Right cardiac atrium (tissue), 5 donors: ENCODE results near the gene TSSK3. TPM values are rescaled to one million over a fixed set of nuclear protein-coding genes. Genes with fewer than 3 reads are reported as not detected.
A peak's percentile ranks its signal among the peaks of the same experiment; 100 is the strongest.

Experiments
- ATAC-seq, 2 donors: fragments of 200-7000 bp; cut with Tn5 transposase; one replicate each; pipeline versions ENCODE4 v1.8.0 to v1.9.1; 2020; ENCODE audit warnings: moderate library complexity in 2 of 2, mild to moderate bottlenecking in 1 of 2
- DNase-seq, 3 donors: peaks; one replicate each; pipeline ENCODE4 v3.0.0-alpha.2; 2020
- H3K27ac ChIP-seq: one replicate; pipeline ENCODE4 v1.5.1; 2013; ENCODE audit warnings: mild to moderate bottlenecking, low read length, control low read depth, moderate library complexity
- H3K27me3 ChIP-seq: one replicate; pipeline ENCODE4 v1.6.1; 2013; ENCODE audit not compliant: control insufficient read depth, insufficient read depth
- H3K4me1 ChIP-seq: one replicate; pipeline ENCODE4 v1.6.1; 2013; ENCODE audit warnings: low read length; ENCODE audit not compliant: control insufficient read depth, insufficient read depth
- H3K4me3 ChIP-seq: one replicate; pipeline ENCODE4 v1.5.1; 2013; ENCODE audit warnings: low read length, control low read depth
- H3K9me3 ChIP-seq: one replicate; pipeline ENCODE4 v1.6.1; 2013; ENCODE audit warnings: low read length; ENCODE audit not compliant: control insufficient read depth
- WGBS: extraction: QIAGEN DNeasy Blood & Tissue Kit; methylation state at CpG from one replicate; pipeline ENCODE4 v1.1.7; 2013; 5-methylcytosine and 5-hydroxymethylcytosine counted together
- intact Hi-C, 4 donors: fragments of 100-400 bp; cut with DNase I; formaldehyde crosslinking; loops; one replicate each; pipeline versions ENCODE4 v1.11.0 to v1.14.0; 2022 to 2023
- polyA plus RNA-seq: library from polyadenylated mRNA; stranded (reverse); fragments of 200-250 nt; gene quantifications from one replicate; pipeline ENCODE4 v1.2.3, GENCODE V29; 2013
- total RNA-seq, 4 donors: library from RNA; stranded (reverse); fragmentation: NEBNext Ultra II Directional; extraction: Animal tissue kit (Norgen Biotek cat#: 25700); gene quantifications; one replicate each; pipeline ENCODE4 v1.2.1, GENCODE V29; 2021
- donor health status: healthy with polysubstance abuse.
- donor health status: DM: no; HTN: yes; CAD: no.
- donor health status: DM: no; HTN: no; CAD: no.
- donor health status: DM: no; HTN: yes; CAD: no; lungs with severe emphysema.
- donor health status: DM: yes; HTN: yes; CAD: no.

The TSSK3 gene
- total and polyA plus RNA-seq, 5 donors: 1.1 to 2.7 (median 1.5) TPM

DNA sequence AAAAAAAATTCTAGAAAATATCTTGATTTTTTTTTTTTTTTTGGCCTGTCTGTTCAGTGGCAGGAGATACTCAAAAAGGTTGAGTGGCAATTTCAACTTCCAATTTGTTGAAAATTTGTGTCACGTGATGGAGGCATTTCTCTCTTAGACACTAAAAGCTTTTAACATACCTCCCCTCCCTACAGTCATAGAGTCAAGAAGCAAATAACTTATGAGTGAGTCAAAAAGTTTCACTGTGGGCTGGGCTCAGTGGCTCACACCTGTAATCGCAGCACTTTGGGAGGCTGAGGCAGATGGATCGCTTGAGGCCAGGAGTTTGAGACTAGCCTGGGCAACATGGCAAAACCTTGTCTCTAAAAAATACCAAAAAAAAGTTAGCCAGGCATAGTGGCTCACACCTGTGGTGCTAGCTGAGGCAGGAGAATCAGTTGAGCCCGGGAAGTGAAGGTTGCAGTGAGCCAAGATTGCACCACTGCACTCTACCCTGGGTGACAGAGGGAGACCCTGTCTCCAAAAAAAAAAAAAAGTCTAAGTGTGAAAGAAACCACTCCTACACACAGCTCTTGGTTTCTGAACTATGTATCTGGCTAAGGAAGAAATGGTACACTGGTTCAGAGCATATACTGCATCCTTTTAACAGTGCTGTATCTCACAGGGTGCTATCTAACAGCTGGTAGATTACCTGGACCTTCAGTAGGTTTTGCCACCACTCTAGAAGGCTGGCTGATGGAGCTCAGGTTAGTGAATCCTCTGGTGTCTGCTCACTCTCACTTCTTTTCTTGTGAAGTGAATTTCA lies 43.5 kb downstream of the TSSK3 start:
- DNase-seq (no peak), ATAC-seq (no peak)
- intact Hi-C loops: loop anchor here in 1 of 4 donors (10.0 kb wide), 1 partner anchor 369 kb away; no protein-coding TSS in a partner anchor
- no peaks in the 10 kb centered on the region for H3K9me3 ChIP-seq
- H3K4me3 ChIP-seq: no peak overlapping the region
- H3K27me3 ChIP-seq: no peaks in the 10 kb centered on the region
- no peaks in the 10 kb centered on the region for H3K4me1 ChIP-seq
- 90% methylated on average over 4 of the region's 4 CpGs for WGBS
- no peak overlapping the region for H3K27ac ChIP-seq

DNA sequence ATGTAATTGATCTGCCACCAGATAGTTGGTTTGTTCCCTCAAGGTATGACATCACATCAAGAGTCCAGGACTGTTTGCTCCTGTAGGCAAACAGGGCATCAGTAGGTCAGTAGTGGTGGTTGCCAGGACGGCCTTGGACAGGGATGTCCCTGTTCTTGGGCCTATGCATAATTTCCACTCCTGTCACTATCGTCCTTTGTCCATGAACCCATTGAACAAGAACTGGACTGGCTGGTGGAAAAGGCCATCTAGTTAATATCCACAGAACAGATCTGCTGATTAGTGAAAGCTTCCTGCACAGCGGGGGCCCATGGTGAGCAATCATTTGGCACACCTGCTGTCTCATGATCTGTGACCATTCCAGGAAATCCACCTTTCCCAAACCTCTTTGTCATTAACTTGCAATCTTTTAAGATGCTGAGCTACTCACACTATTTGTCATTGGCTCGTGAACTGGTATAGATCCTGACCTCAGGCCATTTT lies 44.3 kb downstream of the TSSK3 start:
- H3K27me3 ChIP-seq: no peaks in the 10 kb centered on the region
- 87% methylated on average over 4 of the region's 4 CpGs for WGBS
- ATAC-seq (no peak), DNase-seq (no peak)
- H3K9me3 ChIP-seq: no peaks in the 10 kb centered on the region
- no peak overlapping the region for H3K27ac ChIP-seq
- intact Hi-C loops: loop anchor here in 1 of 4 donors (10.0 kb wide), 1 partner anchor 368 kb away; no protein-coding TSS in a partner anchor
- no peaks in the 10 kb centered on the region for H3K4me1 ChIP-seq
- H3K4me3 ChIP-seq: no peak overlapping the region

DNA sequence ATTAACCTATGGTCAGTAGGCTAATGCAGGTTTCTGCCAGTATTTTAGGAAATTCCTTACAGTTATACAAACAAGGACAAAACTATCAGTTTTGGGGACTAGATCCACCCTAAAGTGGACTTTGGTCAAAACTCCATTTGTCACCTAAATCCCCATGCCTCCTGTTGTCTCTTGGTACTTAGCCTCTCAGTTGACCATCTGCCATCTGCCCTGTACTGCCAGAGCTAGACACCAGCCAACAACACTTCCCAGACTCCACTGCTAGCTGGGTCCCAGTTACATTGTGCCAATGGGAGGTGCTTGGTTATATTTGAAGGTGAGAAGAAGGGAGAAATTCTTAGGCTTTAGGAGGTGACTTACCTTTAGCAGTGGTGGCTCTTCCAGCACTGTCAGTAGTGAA lies 48.9 kb downstream of the TSSK3 start:
- Histone ChIP-seq H3K4me3 (no peak overlapping the region), H3K27ac (no peak overlapping the region), H3K27me3 (no peaks in the 10 kb centered on the region), H3K9me3 (no peaks in the 10 kb centered on the region), H3K4me1 (no peaks in the 10 kb centered on the region)
- no peak for ATAC-seq
- no peak for DNase-seq
- intact Hi-C loops: no loop called here

DNA sequence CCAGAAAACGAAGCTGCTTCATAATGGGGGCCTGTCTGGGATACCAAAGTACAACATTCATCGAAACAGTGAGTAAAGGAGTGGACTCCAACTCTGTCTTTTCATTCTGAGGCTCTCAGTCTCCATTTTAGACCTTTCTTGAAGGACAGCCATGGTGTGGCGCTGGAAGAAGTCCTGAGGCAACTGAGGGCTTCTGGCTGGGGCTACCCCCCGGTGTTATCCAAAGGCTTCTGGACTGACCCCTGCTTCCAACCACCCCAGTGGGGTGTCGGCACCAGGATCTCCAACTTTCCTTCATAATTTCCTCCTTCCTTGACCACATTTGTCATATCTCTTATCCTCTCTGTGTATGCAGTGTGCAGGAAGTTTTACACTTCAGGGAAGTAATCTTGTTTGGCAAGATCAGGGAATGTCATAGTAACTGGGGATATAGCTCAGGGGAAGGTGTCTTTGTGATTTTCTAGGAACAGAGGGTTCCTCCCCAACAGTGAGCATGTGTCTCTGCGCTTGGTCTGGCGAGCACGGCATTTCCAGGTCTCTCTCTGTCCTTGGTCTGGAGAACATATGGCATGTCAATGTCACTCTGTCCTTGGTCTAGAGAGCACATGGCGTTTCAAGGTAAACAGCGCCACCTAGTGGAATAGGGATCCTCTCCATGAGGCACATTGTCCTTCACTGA lies 51.3 kb downstream of the TSSK3 start:
- H3K27ac ChIP-seq: no peak overlapping the region
- H3K4me1 ChIP-seq: no peaks in the 10 kb centered on the region
- H3K27me3 ChIP-seq: no peaks in the 10 kb centered on the region
- intact Hi-C loops: no loop called here
- H3K4me3 ChIP-seq: no peak overlapping the region
- H3K9me3 ChIP-seq: no peaks in the 10 kb centered on the region
- ATAC-seq (peak; percentile 76 to 87), DNase-seq (peak in 2 of 3 donors; percentile 38 to 71)
- WGBS: 51% methylated on average over 10 of the region's 10 CpGs

Other genes starting within 250 kb of the TSSK3 start
- gene TXLNA, start 182.9 kb upstream of the TSSK3 start, total RNA-seq: 10 to 100 TPM; 18.5 to 29.4 (median 21.2) TPM
- 13.8 TPM for gene TXLNA, start 182.9 kb upstream of the TSSK3 start, polyA plus RNA-seq
- 10 to 100 TPM in 3 of 4 donors, 1 to 10 TPM in 1; 8.0 to 18.4 (median 14.5) TPM for gene CCDC28B, start 161.9 kb upstream of the TSSK3 start, total RNA-seq
- 26.9 TPM for gene CCDC28B, start 161.9 kb upstream of the TSSK3 start, polyA plus RNA-seq
- 1 to 10 TPM in 3 of 4 donors, under 1 TPM in 1; 0.81 to 1.5 (median 1.5) TPM for gene IQCC, start 156.9 kb upstream of the TSSK3 start, total RNA-seq
- 1.00 TPM for gene IQCC, start 156.9 kb upstream of the TSSK3 start, polyA plus RNA-seq
- gene DCDC2B, start 153.4 kb upstream of the TSSK3 start, total RNA-seq: not detected
- 0.05 TPM for gene DCDC2B, start 153.4 kb upstream of the TSSK3 start, polyA plus RNA-seq
- 10 to 100 TPM in 3 of 4 donors, 1 to 10 TPM in 1; 9.1 to 14.4 (median 13.9) TPM for gene TMEM234, start 140.2 kb upstream of the TSSK3 start, total RNA-seq
- gene TMEM234, start 140.2 kb upstream of the TSSK3 start, polyA plus RNA-seq: 13.6 TPM
- gene EIF3I, start 140.1 kb upstream of the TSSK3 start, total RNA-seq: 100 to 1,000 TPM in 1 of 4 donors, 10 to 100 TPM in 3; 99.2 to 104 (median 99.8) TPM
- gene EIF3I, start 140.1 kb upstream of the TSSK3 start, polyA plus RNA-seq: 127 TPM
- gene FAM167B, start 115.3 kb upstream of the TSSK3 start, total RNA-seq: 1 to 10 TPM; 2.0 to 4.4 (median 3.8) TPM
- gene FAM167B, start 115.3 kb upstream of the TSSK3 start, polyA plus RNA-seq: 6.5 TPM
- gene LCK, start 111.3 kb upstream of the TSSK3 start, total RNA-seq: 1 to 10 TPM in 3 of 4 donors, under 1 TPM in 1; 0.23 to 2.4 (median 1.3) TPM
- gene LCK, start 111.3 kb upstream of the TSSK3 start, polyA plus RNA-seq: 0.41 TPM
- gene HDAC1, start 70.5 kb upstream of the TSSK3 start, total RNA-seq: 10 to 100 TPM; 34.1 to 44.9 (median 39.5) TPM
- 28.1 TPM for gene HDAC1, start 70.5 kb upstream of the TSSK3 start, polyA plus RNA-seq
- gene MARCKSL1, start 26.3 kb upstream of the TSSK3 start, total RNA-seq: 10 to 100 TPM; 14.5 to 52.7 (median 40.2) TPM
- gene MARCKSL1, start 26.3 kb upstream of the TSSK3 start, polyA plus RNA-seq: 30.6 TPM
- gene FAM229A, start 54 bp upstream of the TSSK3 start, total RNA-seq: 1 to 10 TPM; 2.0 to 5.3 (median 3.6) TPM
- 3.5 TPM for gene FAM229A, start 54 bp upstream of the TSSK3 start, polyA plus RNA-seq
- gene BSDC1, start 31.9 kb downstream of the TSSK3 start, total RNA-seq: 10 to 100 TPM; 40.4 to 56.0 (median 48.6) TPM
- gene BSDC1, start 31.9 kb downstream of the TSSK3 start, polyA plus RNA-seq: 37.1 TPM
- gene ZBTB8B, start 102.5 kb downstream of the TSSK3 start, total RNA-seq: under 1 TPM in 3 of 4 donors, not detected in 1; 0.03 TPM
- gene ZBTB8B, start 102.5 kb downstream of the TSSK3 start, polyA plus RNA-seq: 0.02 TPM
- gene ZBTB8A, start 176.9 kb downstream of the TSSK3 start, total RNA-seq: 1 to 10 TPM; 3.2 to 5.1 (median 4.0) TPM
- 1.8 TPM for gene ZBTB8A, start 176.9 kb downstream of the TSSK3 start, polyA plus RNA-seq